KMS-11 (cell line): ENCODE data around the gene CSH1.

ENCODE experiments used
- H2AFZ ChIP-seq: fragments of 200-600 bp; sonication (generic); 2 replicates; pipeline ENCODE4 v1.6.1; 2016; ENCODE audit warnings: antibody characterized with exemption, mixed run types, low read depth
- H3K27ac ChIP-seq: fragments of 200-600 bp; sonication (generic); 2 replicates; pipeline ENCODE4 v1.6.1; 2016; ENCODE audit warnings: mild to moderate bottlenecking, mixed run types
- H3K27me3 ChIP-seq: fragments of 200-600 bp; sonication (generic); 2 replicates; pipeline ENCODE4 v1.6.1; 2017; ENCODE audit warnings: mild to moderate bottlenecking, low read depth, mixed run types, moderate library complexity; ENCODE audit not compliant: insufficient read depth
- H3K36me3 ChIP-seq: fragments of 200-600 bp; sonication (generic); 2 replicates; pipeline ENCODE4 v1.6.1; 2017; ENCODE audit warnings: mild to moderate bottlenecking, mixed run types; ENCODE audit not compliant: insufficient read depth
- H3K4me1 ChIP-seq: fragments of 200-600 bp; sonication (generic); 2 replicates; pipeline ENCODE4 v1.6.1; 2016; ENCODE audit warnings: mild to moderate bottlenecking, low read depth, mixed run types; ENCODE audit not compliant: poor library complexity, severe bottlenecking
- H3K4me2 ChIP-seq: fragments of 200-600 bp; sonication (generic); 2 replicates; pipeline ENCODE4 v1.7.0; 2016; ENCODE audit warnings: mild to moderate bottlenecking, mixed run types
- H3K4me3 ChIP-seq: fragments of 200-600 bp; sonication (generic); IDR thresholded peaks from 2 replicates; pipeline ENCODE4 v1.6.1; 2017; ENCODE audit warnings: low read depth, low read length, mixed read lengths; ENCODE audit not compliant: insufficient read depth
- H3K79me2 ChIP-seq: fragments of 200-600 bp; sonication (generic); 2 replicates; pipeline ENCODE4 v1.6.1; 2016; ENCODE audit warnings: low read depth, mixed run types; ENCODE audit not compliant: insufficient read depth
- H3K9ac ChIP-seq: fragments of 200-600 bp; sonication (generic); 2 replicates; pipeline ENCODE4 v1.6.1; 2016; ENCODE audit warnings: mild to moderate bottlenecking, mixed run types
- H4K20me1 ChIP-seq: fragments of 200-600 bp; sonication (generic); 2 replicates; pipeline ENCODE4 v1.6.1; 2016; ENCODE audit warnings: mild to moderate bottlenecking, mixed run types; ENCODE audit not compliant: insufficient read depth
- TF ChIP-seq, protein P1 (sequence below): fragments of 200-600 bp; sonication (generic); conservative IDR thresholded peaks from 2 replicates; pipeline ENCODE4 v1.6.1; 2017; ENCODE audit warnings: low read depth, mild to moderate bottlenecking, antibody characterized with exemption, low read length, moderate library complexity, mixed read lengths

Gene CSH1

GRCh38 chr17:63934183-63935112 is 38.1 kb upstream of the CSH1 start:
- Histone ChIP-seq H3K4me1 (no peaks in the 10 kb centered on the region), H4K20me1 (no peaks in the 10 kb centered on the region), H3K79me2 (no peaks in the 10 kb centered on the region), H3K36me3 (no peaks in the 10 kb centered on the region), H3K27ac (no peak overlapping the region), H3K4me3 (no peak overlapping the region), H3K27me3 (no peaks in the 10 kb centered on the region), H3K9ac (no peak overlapping the region), H3K4me2 (no peak overlapping the region), H2AFZ (no peak overlapping the region)
- TF ChIP-seq, protein P1, sequence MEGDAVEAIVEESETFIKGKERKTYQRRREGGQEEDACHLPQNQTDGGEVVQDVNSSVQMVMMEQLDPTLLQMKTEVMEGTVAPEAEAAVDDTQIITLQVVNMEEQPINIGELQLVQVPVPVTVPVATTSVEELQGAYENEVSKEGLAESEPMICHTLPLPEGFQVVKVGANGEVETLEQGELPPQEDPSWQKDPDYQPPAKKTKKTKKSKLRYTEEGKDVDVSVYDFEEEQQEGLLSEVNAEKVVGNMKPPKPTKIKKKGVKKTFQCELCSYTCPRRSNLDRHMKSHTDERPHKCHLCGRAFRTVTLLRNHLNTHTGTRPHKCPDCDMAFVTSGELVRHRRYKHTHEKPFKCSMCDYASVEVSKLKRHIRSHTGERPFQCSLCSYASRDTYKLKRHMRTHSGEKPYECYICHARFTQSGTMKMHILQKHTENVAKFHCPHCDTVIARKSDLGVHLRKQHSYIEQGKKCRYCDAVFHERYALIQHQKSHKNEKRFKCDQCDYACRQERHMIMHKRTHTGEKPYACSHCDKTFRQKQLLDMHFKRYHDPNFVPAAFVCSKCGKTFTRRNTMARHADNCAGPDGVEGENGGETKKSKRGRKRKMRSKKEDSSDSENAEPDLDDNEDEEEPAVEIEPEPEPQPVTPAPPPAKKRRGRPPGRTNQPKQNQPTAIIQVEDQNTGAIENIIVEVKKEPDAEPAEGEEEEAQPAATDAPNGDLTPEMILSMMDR = no peak

- TF ChIP-seq, protein P1 = no peak
- Histone ChIP-seq H2AFZ (no peak overlapping the region), H3K27ac (no peak overlapping the region)
These were observed 37.2 kb upstream of the CSH1 start for GRCh38 chr17:63933598-63933997.

GRCh38 chr17:63932721-63933120 is 36.3 kb upstream of the CSH1 start:
- Histone ChIP-seq H3K4me1 (no peaks in the 10 kb centered on the region), H3K36me3 (no peaks in the 10 kb centered on the region), H3K4me3 (no peak overlapping the region), H3K27me3 (no peaks in the 10 kb centered on the region), H3K4me2 (no peak overlapping the region), H3K79me2 (no peaks in the 10 kb centered on the region), H3K27ac (no peak overlapping the region), H4K20me1 (no peaks in the 10 kb centered on the region), H3K9ac (no peak overlapping the region), H2AFZ (no peak overlapping the region)
- TF ChIP-seq, protein P1 = no peak

More at GRCh38 chr17:63933598-63933997, 37.2 kb upstream of the CSH1 start:
- no peaks in the 10 kb centered on the region for H3K36me3 ChIP-seq
- no peaks in the 10 kb centered on the region for H3K79me2 ChIP-seq
- H3K4me3 ChIP-seq = no peak overlapping the region
- no peak overlapping the region for H3K9ac ChIP-seq
- H3K4me1 ChIP-seq = no peaks in the 10 kb centered on the region
- no peaks in the 10 kb centered on the region for H3K27me3 ChIP-seq
- H4K20me1 ChIP-seq = no peaks in the 10 kb centered on the region
- no peak overlapping the region for H3K4me2 ChIP-seq

- Histone ChIP-seq H2AFZ (no peak within 1 kb of the TSS), H3K27me3 (no peaks in the 10 kb centered on the region), H3K4me3 (no peak within 1 kb of the TSS), H3K79me2 (no peaks in the 10 kb centered on the region), H3K4me1 (no peaks in the 10 kb centered on the region), H4K20me1 (no peaks in the 10 kb centered on the region), H3K9ac (no peak within 1 kb of the TSS), H3K36me3 (no peaks in the 10 kb centered on the region), H3K27ac (no peak within 1 kb of the TSS), H3K4me2 (no peak within 1 kb of the TSS)
- TF ChIP-seq, protein P1 = no peak
These were observed 35.7 kb upstream of the CSH1 start, which contains the start of gene CD79B for GRCh38 chr17:63931981-63932561. TSS of gene CD79B (minus strand) at chr17:63932331. CDS start at chr17:63932261, 70 bp downstream.
